ENCODE data around the gene ANP32E.

DNA sequence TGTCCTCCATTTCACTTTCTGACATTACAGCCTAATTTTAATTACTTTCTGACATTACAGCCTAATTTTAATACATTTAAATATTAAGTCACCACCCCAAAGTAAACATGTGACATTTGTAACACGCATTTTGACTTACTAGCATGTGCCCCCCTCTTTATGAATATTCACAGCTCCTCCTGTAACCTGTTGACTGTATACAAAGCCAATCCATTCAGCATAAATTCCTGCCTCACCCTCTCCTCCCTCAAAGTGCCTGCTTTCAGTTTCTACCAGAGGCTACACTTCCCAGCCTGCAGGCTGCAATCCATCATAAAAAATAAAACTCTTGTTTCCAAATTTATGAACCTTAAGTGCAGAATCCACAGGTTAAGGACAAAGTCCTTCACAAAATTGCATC, 39.5 kb downstream of the ANP32E start:
- TF ChIP-seq EZH2 (IDR thresholded peaks at IDR 0.05; ENCODE audit: insufficient read depth, low read length) = no peak
- TF ChIP-seq, protein P1, sequence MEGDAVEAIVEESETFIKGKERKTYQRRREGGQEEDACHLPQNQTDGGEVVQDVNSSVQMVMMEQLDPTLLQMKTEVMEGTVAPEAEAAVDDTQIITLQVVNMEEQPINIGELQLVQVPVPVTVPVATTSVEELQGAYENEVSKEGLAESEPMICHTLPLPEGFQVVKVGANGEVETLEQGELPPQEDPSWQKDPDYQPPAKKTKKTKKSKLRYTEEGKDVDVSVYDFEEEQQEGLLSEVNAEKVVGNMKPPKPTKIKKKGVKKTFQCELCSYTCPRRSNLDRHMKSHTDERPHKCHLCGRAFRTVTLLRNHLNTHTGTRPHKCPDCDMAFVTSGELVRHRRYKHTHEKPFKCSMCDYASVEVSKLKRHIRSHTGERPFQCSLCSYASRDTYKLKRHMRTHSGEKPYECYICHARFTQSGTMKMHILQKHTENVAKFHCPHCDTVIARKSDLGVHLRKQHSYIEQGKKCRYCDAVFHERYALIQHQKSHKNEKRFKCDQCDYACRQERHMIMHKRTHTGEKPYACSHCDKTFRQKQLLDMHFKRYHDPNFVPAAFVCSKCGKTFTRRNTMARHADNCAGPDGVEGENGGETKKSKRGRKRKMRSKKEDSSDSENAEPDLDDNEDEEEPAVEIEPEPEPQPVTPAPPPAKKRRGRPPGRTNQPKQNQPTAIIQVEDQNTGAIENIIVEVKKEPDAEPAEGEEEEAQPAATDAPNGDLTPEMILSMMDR (IDR thresholded peaks at IDR 0.05; ENCODE audit: insufficient read depth, low read depth, low read length) = no peak
